Vagina (tissue), 2 donors: Measurements from ENCODE around the gene SPATA1.

Source experiments
- POLR2A ChIP-seq, 2 donors: fragments of 450-650 bp; IDR thresholded peaks; one replicate each; pipeline ENCODE4 v1.6.1; 2017; ENCODE audit warnings: antibody characterized with exemption in 2 of 2, mild to moderate bottlenecking in 2 of 2, moderate library complexity in 2 of 2
- POLR2AphosphoS5 ChIP-seq, 2 donors: sonication (generic); formaldehyde crosslinking; IDR thresholded peaks; one replicate each; pipeline ENCODE4 v1.9.0; 2017; ENCODE audit warnings: antibody characterized with exemption in 2 of 2, mild to moderate bottlenecking in 2 of 2, low read depth in 1 of 2; ENCODE audit not compliant: insufficient read depth in 1 of 2
- TF ChIP-seq, protein P1 (sequence below), 3 experiments: fragments of 450-650 bp in 2 of 3; fragments of 200-600 bp in 1 of 3; sonication (generic) in 1 of 3; IDR thresholded peaks; one replicate each; pipeline ENCODE4 v1.5.1; 2017 to 2019; ENCODE audit warnings: antibody characterized with exemption in 3 of 3, mild to moderate bottlenecking in 2 of 3, moderate library complexity in 2 of 3

GRCh38 chr1:84569216-84569615 lies 63.0 kb downstream of the SPATA1 start:
- TF ChIP-seq POLR2A (IDR thresholded peaks at IDR 0.05) (no peak), POLR2AphosphoS5 (IDR thresholded peaks at IDR 0.05; ENCODE audit: insufficient read depth in 1 of 2, low read depth in 1 of 2) (no peak)
- TF ChIP-seq, protein P1, sequence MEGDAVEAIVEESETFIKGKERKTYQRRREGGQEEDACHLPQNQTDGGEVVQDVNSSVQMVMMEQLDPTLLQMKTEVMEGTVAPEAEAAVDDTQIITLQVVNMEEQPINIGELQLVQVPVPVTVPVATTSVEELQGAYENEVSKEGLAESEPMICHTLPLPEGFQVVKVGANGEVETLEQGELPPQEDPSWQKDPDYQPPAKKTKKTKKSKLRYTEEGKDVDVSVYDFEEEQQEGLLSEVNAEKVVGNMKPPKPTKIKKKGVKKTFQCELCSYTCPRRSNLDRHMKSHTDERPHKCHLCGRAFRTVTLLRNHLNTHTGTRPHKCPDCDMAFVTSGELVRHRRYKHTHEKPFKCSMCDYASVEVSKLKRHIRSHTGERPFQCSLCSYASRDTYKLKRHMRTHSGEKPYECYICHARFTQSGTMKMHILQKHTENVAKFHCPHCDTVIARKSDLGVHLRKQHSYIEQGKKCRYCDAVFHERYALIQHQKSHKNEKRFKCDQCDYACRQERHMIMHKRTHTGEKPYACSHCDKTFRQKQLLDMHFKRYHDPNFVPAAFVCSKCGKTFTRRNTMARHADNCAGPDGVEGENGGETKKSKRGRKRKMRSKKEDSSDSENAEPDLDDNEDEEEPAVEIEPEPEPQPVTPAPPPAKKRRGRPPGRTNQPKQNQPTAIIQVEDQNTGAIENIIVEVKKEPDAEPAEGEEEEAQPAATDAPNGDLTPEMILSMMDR (IDR thresholded peaks at IDR 0.05), result no peak
